Fibroblast of mammary gland (primary cell): ENCODE results near the gene IL20.

Experiments
- DNase-seq: peaks from one replicate; pipeline ENCODE4 v3.0.0-alpha.2; 2010; ENCODE audit warnings: low read depth
- H3K4me3 ChIP-seq: 2 replicates; pipeline ENCODE4 v1.5.1; 2011; ENCODE audit warnings: low read depth, mild to moderate bottlenecking, low read length, moderate library complexity; ENCODE audit not compliant: control insufficient read depth
- CTCF ChIP-seq: conservative IDR thresholded peaks from 2 replicates; pipeline ENCODE4 v1.5.1; 2011; ENCODE audit warnings: low read depth, low read length, inconsistent platforms; ENCODE audit not compliant: control insufficient read depth, insufficient read depth

IL20 gene

DNA sequence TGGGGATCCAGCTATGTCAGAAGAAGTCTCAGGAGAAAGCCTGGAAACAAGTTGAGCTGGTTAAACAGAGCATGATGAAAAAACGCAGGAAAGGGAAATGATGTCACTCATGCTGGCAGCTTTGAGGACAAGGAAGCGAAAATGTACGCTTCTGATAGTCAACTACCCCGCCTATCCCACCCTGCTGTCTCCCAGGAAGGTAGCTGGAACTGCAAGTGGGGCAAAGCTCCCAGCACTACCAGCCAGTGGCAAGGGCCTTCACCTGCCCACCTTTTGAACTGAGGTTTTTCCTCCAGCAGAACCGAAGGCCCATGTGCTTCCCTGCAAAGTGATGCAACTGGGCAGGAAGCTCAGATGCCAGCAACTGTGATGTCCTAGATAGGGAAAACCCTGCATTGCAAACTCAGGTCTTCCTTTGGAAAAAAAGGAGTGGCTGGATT lies 6.3 kb upstream of the IL20 start:
- no peak overlapping the region for H3K4me3 ChIP-seq
- no peak for TF ChIP-seq CTCF
- DNase-seq: no peak

DNA sequence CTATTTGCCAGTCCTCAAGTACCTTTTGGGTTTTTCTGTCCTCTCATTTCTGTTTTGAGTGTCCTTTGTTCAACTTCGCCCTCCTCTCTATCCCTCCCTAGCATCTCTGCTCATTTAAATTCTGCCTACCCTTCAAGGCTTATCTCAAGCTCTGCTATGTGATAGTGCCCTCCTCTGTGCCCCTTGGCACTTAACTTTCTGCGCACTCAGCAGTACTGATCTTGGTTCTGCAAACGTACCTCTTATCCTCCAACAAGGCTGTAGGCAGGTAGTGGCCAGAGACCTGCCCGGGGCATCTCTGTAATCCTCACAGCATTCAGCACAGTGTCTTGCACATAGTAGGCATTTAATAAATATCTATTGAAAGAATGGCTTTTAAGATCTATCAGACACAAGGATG lies 5.3 kb upstream of the IL20 start:
- no peak for DNase-seq
- TF ChIP-seq CTCF: no peak
- H3K4me3 ChIP-seq: no peak overlapping the region

DNA sequence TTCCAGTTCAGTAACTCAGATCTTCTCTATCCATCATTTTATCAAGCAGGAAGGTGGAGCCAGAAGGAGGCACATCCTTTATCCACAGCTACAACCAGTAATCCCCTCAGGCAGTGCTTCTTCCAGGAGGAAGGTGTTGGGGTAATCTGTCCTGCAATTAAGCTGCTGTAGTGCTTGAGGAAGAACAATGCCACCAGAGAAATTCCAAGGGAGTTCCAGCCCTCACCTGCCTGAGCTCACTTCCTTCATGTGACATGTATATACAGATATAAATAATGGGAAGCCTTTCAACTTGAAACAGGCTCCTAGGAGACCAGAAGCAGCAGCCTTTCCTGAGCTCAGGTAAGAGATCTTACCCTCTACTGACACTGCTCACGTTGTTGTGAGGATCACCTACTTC lies 2.2 kb upstream of the IL20 start:
- DNase-seq: no peak
- TF ChIP-seq CTCF: no peak

GRCh38 chr1:206866062-206866461 lies 639 bp downstream of the IL20 start:
- peak; percentile 60 for DNase-seq
- H3K4me3 ChIP-seq: no peak overlapping the region
- TF ChIP-seq CTCF: no peak

More for the DNA sequence above, 2.2 kb upstream of the IL20 start:
- H3K4me3 ChIP-seq: no peak overlapping the region

DNA sequence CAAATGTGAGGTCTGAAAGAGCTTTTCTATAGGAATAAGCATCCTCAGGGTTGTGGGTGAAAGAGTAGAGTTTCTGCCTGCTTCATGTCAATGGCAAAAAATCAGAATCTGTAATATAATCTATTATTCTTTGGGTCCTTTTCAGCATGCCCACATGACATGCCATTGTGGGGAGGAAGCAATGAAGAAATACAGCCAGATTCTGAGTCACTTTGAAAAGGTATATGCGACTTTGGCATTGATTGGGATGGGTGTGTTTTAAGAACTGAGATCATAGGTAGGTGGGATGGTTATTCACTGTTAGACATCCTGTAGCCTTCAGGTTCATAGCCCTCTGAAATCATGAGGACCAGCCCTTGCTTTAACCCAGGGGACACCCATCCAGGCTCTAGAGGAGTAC lies 1.8 kb downstream of the IL20 start:
- TF ChIP-seq CTCF: no peak
- DNase-seq: no peak
- H3K4me3 ChIP-seq: no peak overlapping the region

DNA sequence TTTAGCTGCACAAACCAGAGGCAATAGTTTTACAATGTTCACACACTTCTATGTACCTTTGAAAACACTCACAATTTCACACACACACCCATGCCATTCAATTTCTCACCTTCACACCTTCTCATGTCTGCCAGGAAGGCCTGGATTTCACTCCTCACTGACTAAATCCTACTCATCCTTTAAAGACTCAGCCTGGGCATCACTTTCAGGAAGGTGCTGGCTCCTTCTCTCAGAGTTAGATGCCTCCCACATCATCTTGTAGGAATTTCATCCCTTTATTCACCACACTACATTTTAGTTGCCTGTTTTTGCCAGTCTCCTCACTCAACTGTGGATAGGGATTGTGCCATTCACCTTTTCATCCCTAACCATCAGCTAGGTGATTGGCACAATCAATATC lies 2.3 kb downstream of the IL20 start:
- H3K4me3 ChIP-seq: no peak overlapping the region
- TF ChIP-seq CTCF: no peak
- DNase-seq: no peak

GRCh38 chr1:206868264-206868663 lies 2.8 kb downstream of the IL20 start:
- no peak for TF ChIP-seq CTCF
- no peak overlapping the region for H3K4me3 ChIP-seq
- DNase-seq: no peak
